T-helper 2 cell treated with Interferon-gamma antibody and Interleukin-4, amounts not matched to agents 100 ng/mL and 5 ng/mL, for 36 hours (primary cell): ENCODE data around the gene FALEC. TPM values are rescaled to one million over a fixed set of nuclear protein-coding genes. Genes with fewer than 3 reads are reported as not detected.

Source experiments
- total RNA-seq: library from RNA; stranded (reverse); gene quantifications from 2 replicates; pipeline ENCODE4 v1.2.3, GENCODE V29; 2022

Gene FALEC
- total RNA-seq, 1 donor from 2014 or later: not detected

Other genes starting within 250 kb of the FALEC start
- gene APH1A, start 246.7 kb upstream of the FALEC start, total RNA-seq: 136 and 138 TPM in 2 replicates
- gene C1orf54, start 243.0 kb upstream of the FALEC start, total RNA-seq: 1.1 and 1.5 TPM in 2 replicates
- 1.3 and 1.5 TPM in 2 replicates for gene CIART, start 233.2 kb upstream of the FALEC start, total RNA-seq
- gene MRPS21, start 221.9 kb upstream of the FALEC start, total RNA-seq: 61.8 and 67.2 TPM in 2 replicates
- gene PRPF3, start 194.2 kb upstream of the FALEC start, total RNA-seq: 91.8 TPM in 2 replicates
- gene RPRD2, start 151.6 kb upstream of the FALEC start, total RNA-seq: 33.2 and 33.6 TPM in 2 replicates
- 38.7 and 40.2 TPM in 2 replicates for gene TARS2, start 28.3 kb upstream of the FALEC start, total RNA-seq
- gene ECM1, start 7.6 kb upstream of the FALEC start, total RNA-seq: 1.2 and 1.6 TPM in 2 replicates
- gene ADAMTSL4, start 33.7 kb downstream of the FALEC start, total RNA-seq: 0.39 and 0.41 TPM in 2 replicates
- 245 and 248 TPM in 2 replicates for gene MCL1, start 63.9 kb downstream of the FALEC start, total RNA-seq
- gene ENSA, start 113.9 kb downstream of the FALEC start, total RNA-seq: 193 and 202 TPM in 2 replicates
- gene GOLPH3L, start 181.4 kb downstream of the FALEC start, total RNA-seq: 23.8 and 24.4 TPM in 2 replicates
- 0.25 and 0.39 TPM in 2 replicates for gene HORMAD1, start 205.1 kb downstream of the FALEC start, total RNA-seq